ENCODE data around the gene LGALS9B.
"Not testable (repeated sequence)": the region's sequence is repeated elsewhere in the genome, so short reads cannot be mapped to it uniquely, and the experiment has no call there.

The LGALS9B gene

GRCh38 chr17:20492971-20493370 lies 25.6 kb upstream of the LGALS9B start:
- not testable (repeated sequence) for H3K4me1 ChIP-seq (ENCODE audit: control insufficient read depth, insufficient read depth, low read length); H3K36me3 ChIP-seq (ENCODE audit: control insufficient read depth, insufficient read depth, low read length); H3K9ac ChIP-seq (ENCODE audit: low read length); H3K27me3 ChIP-seq (ENCODE audit: control insufficient read depth, insufficient read depth, low read length); H3K4me3 ChIP-seq (ENCODE audit: low read length); H3K9me3 ChIP-seq (ENCODE audit: control insufficient read depth, low read length)

- not testable (repeated sequence) for H3K9me3 ChIP-seq (ENCODE audit: control insufficient read depth, low read length); H3K27me3 ChIP-seq (ENCODE audit: control insufficient read depth, insufficient read depth, low read length); H3K9ac ChIP-seq (ENCODE audit: low read length); H3K36me3 ChIP-seq (ENCODE audit: control insufficient read depth, insufficient read depth, low read length); H3K4me1 ChIP-seq (ENCODE audit: control insufficient read depth, insufficient read depth, low read length); H3K4me3 ChIP-seq (ENCODE audit: low read length)
These were observed 24.8 kb upstream of the LGALS9B start for GRCh38 chr17:20492099-20492498.

- not testable (repeated sequence) for H3K4me1 ChIP-seq (ENCODE audit: control insufficient read depth, insufficient read depth, low read length); H3K4me3 ChIP-seq (ENCODE audit: low read length); H3K9ac ChIP-seq (ENCODE audit: low read length); H3K36me3 ChIP-seq (ENCODE audit: control insufficient read depth, insufficient read depth, low read length); H3K27me3 ChIP-seq (ENCODE audit: control insufficient read depth, insufficient read depth, low read length); H3K9me3 ChIP-seq (ENCODE audit: control insufficient read depth, low read length)
These were observed 17.6 kb upstream of the LGALS9B start for GRCh38 chr17:20484930-20485329.

GRCh38 chr17:20479889-20480591 lies 12.7 kb upstream of the LGALS9B start:
- H3K9ac ChIP-seq (ENCODE audit: low read length); H3K4me3 ChIP-seq (ENCODE audit: low read length); H3K4me1 ChIP-seq (ENCODE audit: control insufficient read depth, insufficient read depth, low read length); H3K9me3 ChIP-seq (ENCODE audit: control insufficient read depth, low read length); H3K36me3 ChIP-seq (ENCODE audit: control insufficient read depth, insufficient read depth, low read length); H3K27me3 ChIP-seq (ENCODE audit: control insufficient read depth, insufficient read depth, low read length): not testable (repeated sequence)

- H3K9ac ChIP-seq (ENCODE audit: low read length); H3K4me3 ChIP-seq (ENCODE audit: low read length); H3K36me3 ChIP-seq (ENCODE audit: control insufficient read depth, insufficient read depth, low read length); H3K4me1 ChIP-seq (ENCODE audit: control insufficient read depth, insufficient read depth, low read length); H3K9me3 ChIP-seq (ENCODE audit: control insufficient read depth, low read length); H3K27me3 ChIP-seq (ENCODE audit: control insufficient read depth, insufficient read depth, low read length): not testable (repeated sequence)
These were observed 10.2 kb upstream of the LGALS9B start for GRCh38 chr17:20477398-20478071.

GRCh38 chr17:20475137-20475831 lies 7.9 kb upstream of the LGALS9B start:
- not testable (repeated sequence) for H3K9ac ChIP-seq (ENCODE audit: low read length); H3K27me3 ChIP-seq (ENCODE audit: control insufficient read depth, insufficient read depth, low read length); H3K4me3 ChIP-seq (ENCODE audit: low read length); H3K4me1 ChIP-seq (ENCODE audit: control insufficient read depth, insufficient read depth, low read length); H3K36me3 ChIP-seq (ENCODE audit: control insufficient read depth, insufficient read depth, low read length); H3K9me3 ChIP-seq (ENCODE audit: control insufficient read depth, low read length)

- not testable (repeated sequence) for H3K4me3 ChIP-seq (ENCODE audit: low read length); H3K27me3 ChIP-seq (ENCODE audit: control insufficient read depth, insufficient read depth, low read length); H3K9ac ChIP-seq (ENCODE audit: low read length); H3K9me3 ChIP-seq (ENCODE audit: control insufficient read depth, low read length); H3K36me3 ChIP-seq (ENCODE audit: control insufficient read depth, insufficient read depth, low read length); H3K4me1 ChIP-seq (ENCODE audit: control insufficient read depth, insufficient read depth, low read length)
These were observed 6.7 kb upstream of the LGALS9B start for GRCh38 chr17:20474081-20474480.

- not testable (repeated sequence) for H3K36me3 ChIP-seq (ENCODE audit: control insufficient read depth, insufficient read depth, low read length); H3K4me1 ChIP-seq (ENCODE audit: control insufficient read depth, insufficient read depth, low read length); H3K9ac ChIP-seq (ENCODE audit: low read length); H3K27me3 ChIP-seq (ENCODE audit: control insufficient read depth, insufficient read depth, low read length); H3K4me3 ChIP-seq (ENCODE audit: low read length); H3K9me3 ChIP-seq (ENCODE audit: control insufficient read depth, low read length)
These were observed 2.6 kb upstream of the LGALS9B start for GRCh38 chr17:20469946-20470345.

GRCh38 chr17:20469107-20469506 lies 1.8 kb upstream of the LGALS9B start:
- not testable (repeated sequence) for H3K9me3 ChIP-seq (ENCODE audit: control insufficient read depth, low read length); H3K27me3 ChIP-seq (ENCODE audit: control insufficient read depth, insufficient read depth, low read length); H3K9ac ChIP-seq (ENCODE audit: low read length); H3K4me3 ChIP-seq (ENCODE audit: low read length); H3K36me3 ChIP-seq (ENCODE audit: control insufficient read depth, insufficient read depth, low read length); H3K4me1 ChIP-seq (ENCODE audit: control insufficient read depth, insufficient read depth, low read length)

- not testable (repeated sequence) for H3K4me3 ChIP-seq (ENCODE audit: low read length); H3K36me3 ChIP-seq (ENCODE audit: control insufficient read depth, insufficient read depth, low read length); H3K27me3 ChIP-seq (ENCODE audit: control insufficient read depth, insufficient read depth, low read length); H3K4me1 ChIP-seq (ENCODE audit: control insufficient read depth, insufficient read depth, low read length); H3K9me3 ChIP-seq (ENCODE audit: control insufficient read depth, low read length)
- peak overlapping the region; percentile 53 for H3K9ac ChIP-seq (ENCODE audit: low read length)
These were observed 340 bp downstream of the LGALS9B start for GRCh38 chr17:20466999-20467398.

- not testable (repeated sequence) for H3K9me3 ChIP-seq (ENCODE audit: control insufficient read depth, low read length); H3K36me3 ChIP-seq (ENCODE audit: control insufficient read depth, insufficient read depth, low read length); H3K4me1 ChIP-seq (ENCODE audit: control insufficient read depth, insufficient read depth, low read length); H3K27me3 ChIP-seq (ENCODE audit: control insufficient read depth, insufficient read depth, low read length); H3K9ac ChIP-seq (ENCODE audit: low read length); H3K4me3 ChIP-seq (ENCODE audit: low read length)
These were observed 786 bp downstream of the LGALS9B start for GRCh38 chr17:20466553-20466952.

- H3K4me3 ChIP-seq (ENCODE audit: low read length); H3K9me3 ChIP-seq (ENCODE audit: control insufficient read depth, low read length); H3K36me3 ChIP-seq (ENCODE audit: control insufficient read depth, insufficient read depth, low read length); H3K9ac ChIP-seq (ENCODE audit: low read length); H3K4me1 ChIP-seq (ENCODE audit: control insufficient read depth, insufficient read depth, low read length); H3K27me3 ChIP-seq (ENCODE audit: control insufficient read depth, insufficient read depth, low read length): not testable (repeated sequence)
These were observed 1.8 kb downstream of the LGALS9B start for GRCh38 chr17:20465535-20465934.
